Dendritic cell treated with granulocyte-macrophage colony-stimulating factor and Interleukin-4, amounts not matched to agents 40 ng/mL and 50 ng/mL, for 4 days (primary cell): ENCODE measurements around the gene MCF2L.

ENCODE experiments used
- H3K27ac Mint-ChIP-seq: one replicate; pipeline ENCODE4 v1.8.0; 2022; ENCODE audit warnings: mild to moderate bottlenecking, mixed read lengths
- H3K27me3 Mint-ChIP-seq: one replicate; pipeline ENCODE4 v1.8.0; 2022; ENCODE audit warnings: mild to moderate bottlenecking, mixed read lengths
- H3K36me3 Mint-ChIP-seq: one replicate; pipeline ENCODE4 v1.8.0; 2022; ENCODE audit warnings: low read depth, mixed read lengths
- H3K4me1 Mint-ChIP-seq: one replicate; pipeline ENCODE4 v1.8.0; 2022; ENCODE audit warnings: low read depth, mixed read lengths
- H3K4me3 Mint-ChIP-seq: one replicate; pipeline ENCODE4 v1.8.0; 2022; ENCODE audit warnings: mild to moderate bottlenecking, moderate library complexity, mixed read lengths
- H3K9me3 Mint-ChIP-seq: one replicate; pipeline ENCODE4 v1.8.0; 2022; ENCODE audit warnings: mixed read lengths
- intact Hi-C: fragments of 100-400 bp; cut with micrococcal nuclease; formaldehyde crosslinking; loops from one replicate; pipeline ENCODE4 v1.15.0; 2022

The MCF2L gene

DNA sequence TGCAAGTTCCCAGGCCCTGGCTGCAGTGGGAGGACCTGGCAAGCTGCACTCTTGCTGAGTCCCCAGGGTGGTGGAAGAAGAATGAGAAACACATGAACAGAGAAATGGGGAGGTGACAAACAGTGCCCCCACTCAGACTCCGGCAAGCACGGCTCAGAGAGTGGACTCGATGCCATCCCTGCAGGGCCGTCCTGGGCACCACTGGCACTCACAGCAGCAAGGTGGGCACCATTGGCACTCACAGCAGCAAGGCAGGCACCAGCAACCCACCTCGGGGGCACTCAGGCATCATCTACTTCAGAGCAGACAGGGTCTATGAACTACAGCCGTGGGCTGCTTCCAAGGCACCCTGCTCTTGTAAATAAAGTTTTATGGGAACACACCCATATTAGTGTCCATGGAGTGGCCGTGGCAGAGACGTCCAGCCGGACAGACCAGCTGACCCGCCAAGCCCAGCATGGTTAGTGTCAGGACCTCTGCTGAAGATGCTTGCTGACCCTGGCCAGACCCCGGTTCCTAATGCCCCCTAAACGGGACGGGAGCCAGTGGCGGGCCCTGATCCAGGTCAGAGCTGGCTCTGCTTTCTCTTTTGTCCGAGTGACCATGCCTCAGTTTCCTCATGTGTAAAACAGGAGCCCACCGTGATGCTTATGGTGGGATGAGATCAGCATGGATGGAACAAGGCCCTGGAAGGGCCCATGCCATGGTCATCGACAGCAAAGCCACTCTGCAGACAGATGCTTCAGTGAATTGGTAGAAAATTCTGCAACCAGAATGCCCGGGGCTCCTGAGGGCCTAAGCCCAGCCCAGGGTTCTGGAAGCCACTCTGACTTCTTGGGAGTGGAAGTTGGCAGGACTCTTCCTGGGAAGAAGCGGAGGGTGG, 151.5 kb downstream of the MCF2L start:
- H3K4me1 Mint-ChIP-seq = no peaks in the 10 kb centered on the region
- H3K36me3 Mint-ChIP-seq = no peaks in the 10 kb centered on the region
- peaks cover 3% of the 10 kb centered on the region for H3K27me3 Mint-ChIP-seq
- no peaks in the 10 kb centered on the region for H3K9me3 Mint-ChIP-seq
- intact Hi-C loops = no loop called here
- no peak overlapping the region for H3K27ac Mint-ChIP-seq
- no peak overlapping the region for H3K4me3 Mint-ChIP-seq

DNA sequence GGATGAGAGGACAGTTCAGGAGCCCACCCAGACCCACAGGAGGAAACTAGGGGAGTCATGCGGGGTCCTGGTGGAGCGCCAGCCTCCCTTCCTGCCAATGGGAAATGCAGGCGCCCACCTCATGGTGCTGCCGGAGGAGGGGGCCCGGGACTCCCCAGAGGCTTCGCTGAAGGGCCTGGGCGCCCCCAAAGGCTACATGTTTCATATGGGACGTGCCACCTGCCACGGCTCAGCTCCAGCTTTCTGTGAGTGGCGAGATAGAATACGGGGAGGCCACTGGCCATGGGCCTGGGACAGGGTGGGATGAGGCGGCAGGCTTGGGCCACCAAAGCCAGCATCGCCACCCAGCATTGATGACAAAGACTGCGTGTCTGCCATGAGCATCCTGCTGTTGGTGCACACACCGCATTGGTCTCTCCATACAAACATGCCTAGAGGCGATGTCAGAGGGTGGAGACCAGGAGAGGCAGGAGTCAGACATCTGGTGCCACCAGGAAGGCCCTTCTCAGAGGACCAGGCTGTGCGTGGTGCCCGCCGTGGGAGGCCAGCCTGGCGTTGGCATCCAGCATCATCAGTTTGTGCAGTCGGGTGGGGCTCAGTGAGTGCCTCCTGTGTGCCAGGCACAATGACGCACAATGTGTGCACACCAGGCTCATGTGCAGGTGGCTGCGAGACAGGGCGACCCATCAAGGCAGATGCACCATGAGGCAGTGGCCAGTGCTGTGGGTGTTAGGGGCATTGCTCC, 152.3 kb downstream of the MCF2L start:
- peaks cover 3% of the 10 kb centered on the region for H3K27me3 Mint-ChIP-seq
- intact Hi-C loops = no loop called here

DNA sequence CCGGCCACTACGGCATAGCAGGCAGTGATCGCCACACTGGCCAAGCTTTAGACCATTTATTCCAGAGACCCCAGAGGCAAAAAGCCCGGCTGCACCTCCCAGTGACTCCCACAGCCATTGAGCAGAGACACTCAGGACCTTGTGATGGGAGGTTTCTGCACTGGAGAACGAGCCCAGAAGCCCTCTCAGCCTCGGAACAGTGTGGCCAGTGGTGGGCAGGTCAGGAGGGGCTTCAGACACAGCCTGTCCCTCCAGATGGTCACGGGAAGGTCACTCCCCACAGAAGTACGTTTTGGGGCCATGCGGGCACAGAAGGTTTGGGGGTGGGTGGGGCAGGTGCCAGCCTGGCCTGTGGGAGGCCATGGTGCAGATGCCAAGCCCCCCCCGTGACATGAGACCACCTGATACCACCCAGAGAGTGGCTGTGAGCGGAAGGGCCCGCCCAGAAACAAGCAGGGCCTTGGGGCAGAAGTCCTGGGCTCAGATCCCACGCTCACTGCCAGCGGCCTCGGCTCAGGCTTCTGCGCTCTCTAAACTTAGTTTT, 153.0 kb downstream of the MCF2L start:
- intact Hi-C loops = no loop called here
- H3K9me3 Mint-ChIP-seq = no peaks in the 10 kb centered on the region
- no peaks in the 10 kb centered on the region for H3K4me1 Mint-ChIP-seq
- no peak overlapping the region for H3K27ac Mint-ChIP-seq
- H3K36me3 Mint-ChIP-seq = no peaks in the 10 kb centered on the region
- H3K4me3 Mint-ChIP-seq = no peak overlapping the region
- H3K27me3 Mint-ChIP-seq = peaks cover 5% of the 10 kb centered on the region

More for the DNA sequence above, 152.3 kb downstream of the MCF2L start:
- Mint-ChIP-seq H3K4me3 (no peak overlapping the region), H3K27ac (no peak overlapping the region), H3K9me3 (no peaks in the 10 kb centered on the region), H3K4me1 (no peaks in the 10 kb centered on the region), H3K36me3 (no peaks in the 10 kb centered on the region)

DNA sequence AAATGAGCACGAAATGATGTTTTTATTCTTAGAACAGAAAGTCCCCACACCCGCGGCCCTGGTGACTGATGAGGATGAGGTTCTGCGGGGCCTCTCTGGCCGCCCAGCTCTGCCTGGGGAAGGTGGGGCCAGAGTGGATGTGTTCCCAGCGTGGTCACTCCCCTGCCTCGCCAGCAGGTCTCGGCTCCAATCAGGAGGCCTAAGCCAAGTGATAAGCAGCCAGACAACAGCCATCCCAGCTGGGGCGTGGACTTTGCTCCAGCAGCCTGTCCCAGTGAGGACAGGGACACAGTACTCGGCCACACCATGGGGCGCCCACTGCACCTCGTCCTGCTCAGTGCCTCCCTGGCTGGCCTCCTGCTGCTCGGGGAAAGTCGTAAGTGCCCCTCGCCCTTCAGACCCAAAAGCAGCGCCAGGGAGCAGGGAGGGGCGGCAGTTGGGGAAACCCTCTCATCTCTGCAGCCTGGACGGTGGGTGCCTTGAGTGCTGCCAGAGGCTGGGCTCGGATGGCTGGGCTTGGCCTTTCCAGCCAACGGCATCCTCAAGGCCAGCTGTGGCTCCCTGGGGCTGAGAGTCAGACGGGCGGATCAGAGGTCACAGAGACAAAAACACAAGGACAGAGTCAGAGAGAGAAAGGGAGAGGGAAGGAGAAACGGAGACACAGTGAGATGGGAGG, 153.7 kb downstream of the MCF2L start, which contains the start of gene F10:
F10 (plus strand) TSS at position 250 of the 676 bp plus-strand sequence; CDS start at position 307, 57 bp downstream.
- peaks cover 10% of the 10 kb centered on the region for H3K27me3 Mint-ChIP-seq
- H3K4me1 Mint-ChIP-seq = no peaks in the 10 kb centered on the region
- intact Hi-C loops = no loop called here
- no peaks in the 10 kb centered on the region for H3K36me3 Mint-ChIP-seq
- H3K27ac Mint-ChIP-seq = no peak within 1 kb of the TSS
- no peak within 1 kb of the TSS for H3K4me3 Mint-ChIP-seq
- H3K9me3 Mint-ChIP-seq = no peaks in the 10 kb centered on the region

DNA sequence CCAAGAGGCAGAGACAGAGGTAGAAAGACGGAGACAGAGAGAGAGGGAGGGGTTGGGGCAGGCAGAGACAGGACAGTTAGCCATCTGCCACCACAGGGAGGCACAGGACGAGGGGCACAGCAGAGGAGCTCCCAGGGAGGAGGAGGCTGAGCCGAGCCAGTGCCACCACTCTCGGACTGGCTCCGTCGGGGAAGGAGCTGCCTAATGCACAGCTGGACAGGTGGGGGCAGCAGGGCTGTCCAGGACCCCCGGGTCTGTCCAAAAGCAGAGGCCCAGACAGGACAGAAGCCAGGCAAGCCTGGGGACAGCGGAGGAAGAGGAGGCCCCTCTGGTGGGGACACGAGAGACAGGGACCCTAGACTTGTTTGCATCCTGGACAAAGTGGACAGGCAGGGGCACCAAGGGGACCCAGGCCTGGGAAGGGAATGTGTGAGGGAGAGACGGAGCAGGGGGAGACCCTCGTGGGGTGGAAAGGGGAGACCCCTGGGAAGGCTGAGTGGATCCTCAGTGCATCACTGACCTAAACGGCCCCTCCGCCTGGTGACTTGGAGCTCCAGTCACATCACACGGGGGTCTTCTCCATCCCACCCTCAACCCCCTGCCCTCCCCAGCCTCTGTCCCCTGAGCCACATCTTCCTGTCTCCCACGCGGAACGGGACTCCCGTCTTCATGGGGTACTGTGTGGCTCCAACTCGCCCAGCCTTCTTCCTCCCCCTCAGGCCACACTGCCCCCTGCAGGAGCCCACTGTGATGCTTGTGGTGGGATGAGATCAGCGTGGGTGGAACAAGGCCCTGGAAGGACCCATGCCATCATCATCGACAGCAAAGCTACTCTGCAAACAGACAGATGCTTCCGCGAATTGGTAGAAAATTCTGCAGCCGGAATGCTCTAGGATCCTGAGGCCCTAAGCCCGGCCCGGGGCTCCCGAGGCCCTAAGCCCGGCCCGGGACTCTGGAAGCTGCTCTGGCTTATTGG, 154.5 kb downstream of the MCF2L start:
- Mint-ChIP-seq H3K36me3 (no peaks in the 10 kb centered on the region), H3K4me1 (no peaks in the 10 kb centered on the region), H3K27ac (no peak overlapping the region), H3K9me3 (no peaks in the 10 kb centered on the region), H3K27me3 (peaks cover 17% of the 10 kb centered on the region), H3K4me3 (no peak overlapping the region)
- intact Hi-C loops = no loop called here

DNA sequence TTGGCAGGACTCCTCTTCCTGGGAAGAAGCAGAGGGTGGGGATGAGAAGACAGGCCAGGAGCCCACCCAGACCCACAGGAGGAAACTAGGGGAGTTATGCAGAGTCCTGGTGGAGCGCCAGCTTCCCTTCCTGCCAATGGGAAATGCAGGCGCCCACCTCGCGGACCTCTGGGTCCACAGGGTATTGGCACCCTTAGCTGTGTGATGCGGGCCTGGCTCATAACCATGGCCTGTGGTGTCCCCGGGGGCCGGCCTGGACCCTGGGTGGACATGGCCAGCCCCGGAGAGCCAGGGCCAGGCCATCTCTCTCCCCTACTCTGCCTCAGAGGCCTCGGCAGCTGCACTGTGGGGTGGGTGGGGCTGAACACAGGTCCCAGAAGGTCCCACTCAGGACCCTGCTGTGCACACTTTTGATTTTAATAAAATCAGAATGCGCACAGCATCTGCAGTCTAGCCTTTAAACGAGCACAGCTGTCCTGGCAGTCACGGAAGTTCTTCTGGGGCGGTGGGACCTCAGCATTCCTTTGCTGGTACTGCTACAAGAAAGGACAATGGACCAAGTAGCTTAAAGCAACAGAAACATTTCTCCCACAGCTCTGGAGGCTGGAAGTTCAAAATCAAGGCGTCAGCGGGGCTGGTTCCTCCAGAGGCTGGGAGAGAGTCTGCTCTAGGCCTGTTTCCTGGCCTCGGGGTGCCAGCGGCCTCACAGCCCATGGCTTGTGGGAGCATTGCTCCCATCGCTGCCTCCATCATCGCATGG, 155.4 kb downstream of the MCF2L start:
- H3K36me3 Mint-ChIP-seq = no peaks in the 10 kb centered on the region
- no peaks in the 10 kb centered on the region for H3K9me3 Mint-ChIP-seq
- no peak overlapping the region for H3K27ac Mint-ChIP-seq
- intact Hi-C loops = no loop called here
- peaks cover 23% of the 10 kb centered on the region for H3K27me3 Mint-ChIP-seq
- H3K4me3 Mint-ChIP-seq = no peak overlapping the region
- no peaks in the 10 kb centered on the region for H3K4me1 Mint-ChIP-seq

DNA sequence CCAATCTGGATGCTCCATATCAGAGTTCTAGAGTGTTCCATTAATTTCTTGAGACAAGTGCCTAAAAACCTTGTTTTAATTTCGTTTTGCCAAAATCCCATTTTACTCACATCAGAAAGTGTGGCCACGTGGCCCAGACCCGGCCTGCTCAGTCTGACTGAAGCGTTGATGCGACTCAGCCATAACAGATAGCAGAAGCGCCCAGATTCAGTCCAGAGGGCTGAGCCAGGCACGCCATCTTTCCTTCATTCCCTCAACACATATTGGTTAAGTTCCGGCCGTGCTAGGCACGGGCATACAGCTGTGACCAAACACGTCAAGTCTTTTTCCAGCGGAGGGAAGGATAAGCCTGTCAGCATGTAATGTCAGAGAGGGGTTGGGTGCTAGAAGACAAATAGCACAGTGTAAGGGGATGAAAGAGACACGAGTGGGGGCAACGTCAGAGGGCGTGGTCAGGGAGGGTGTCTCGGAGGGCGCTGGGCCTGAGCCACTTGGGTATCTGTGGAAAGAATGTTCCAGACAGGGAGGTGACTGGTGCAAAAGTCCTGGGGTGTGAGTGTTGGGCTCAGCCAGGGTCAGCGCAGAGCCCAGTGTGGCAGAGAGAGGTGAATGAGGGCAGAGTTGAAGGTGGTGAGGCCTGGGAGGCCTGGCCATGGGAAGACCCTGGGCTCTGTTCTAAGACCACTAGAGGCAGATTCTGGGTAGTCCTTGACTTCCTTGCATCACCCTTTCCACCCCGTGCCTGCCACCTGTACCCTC, 156.7 kb downstream of the MCF2L start:
- Mint-ChIP-seq H3K4me3 (no peak overlapping the region), H3K27me3 (peaks cover 33% of the 10 kb centered on the region), H3K9me3 (no peaks in the 10 kb centered on the region), H3K4me1 (peaks cover 5% of the 10 kb centered on the region), H3K36me3 (no peaks in the 10 kb centered on the region), H3K27ac (no peak overlapping the region)
- intact Hi-C loops = no loop called here

DNA sequence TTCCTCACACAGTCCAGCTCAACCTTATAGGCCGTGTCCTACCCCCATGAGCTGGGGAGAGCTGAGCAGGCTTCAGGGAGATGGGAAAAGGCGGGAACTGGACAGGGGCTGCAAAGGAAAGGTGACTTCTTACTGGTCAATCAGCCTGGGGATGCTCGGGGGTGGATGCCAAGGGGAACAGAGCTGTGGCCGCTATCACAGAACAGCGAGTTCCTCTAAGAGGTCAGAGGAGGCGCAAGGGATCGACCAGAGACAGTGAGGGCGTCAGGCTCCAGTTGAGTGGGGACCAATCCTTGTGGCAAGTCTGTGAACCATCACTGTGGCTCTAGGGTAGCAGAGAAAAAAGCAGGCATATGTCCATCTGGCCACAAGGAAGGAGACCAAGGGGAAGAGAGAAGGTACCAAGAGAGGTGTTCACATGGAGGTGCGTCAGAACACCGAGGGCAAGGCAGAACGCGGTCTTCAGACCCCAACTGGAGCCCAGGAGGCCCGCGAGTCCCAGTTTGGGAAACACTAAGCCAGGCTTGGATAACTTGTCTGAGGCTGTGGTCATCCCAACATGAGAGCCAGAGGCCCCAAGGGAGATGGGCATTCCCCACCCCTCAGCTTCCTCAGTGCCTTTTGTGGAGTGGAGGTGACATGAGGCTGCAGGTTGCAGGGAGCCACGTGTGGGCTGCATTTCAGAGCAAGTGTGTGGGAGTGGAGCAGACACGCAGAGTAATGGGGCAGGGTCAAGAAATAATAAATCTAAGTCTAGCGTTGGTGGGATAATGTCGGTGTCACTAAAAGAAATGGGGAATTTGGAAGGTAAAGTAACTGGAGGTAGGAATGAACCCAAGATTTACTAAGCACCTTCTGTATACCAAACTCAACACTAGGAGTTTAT, 157.5 kb downstream of the MCF2L start:
- Mint-ChIP-seq H3K4me1 (peaks cover 5% of the 10 kb centered on the region), H3K27ac (no peak overlapping the region), H3K27me3 (peaks cover 34% of the 10 kb centered on the region), H3K36me3 (no peaks in the 10 kb centered on the region), H3K9me3 (no peaks in the 10 kb centered on the region), H3K4me3 (no peak overlapping the region)
- intact Hi-C loops = no loop called here

DNA sequence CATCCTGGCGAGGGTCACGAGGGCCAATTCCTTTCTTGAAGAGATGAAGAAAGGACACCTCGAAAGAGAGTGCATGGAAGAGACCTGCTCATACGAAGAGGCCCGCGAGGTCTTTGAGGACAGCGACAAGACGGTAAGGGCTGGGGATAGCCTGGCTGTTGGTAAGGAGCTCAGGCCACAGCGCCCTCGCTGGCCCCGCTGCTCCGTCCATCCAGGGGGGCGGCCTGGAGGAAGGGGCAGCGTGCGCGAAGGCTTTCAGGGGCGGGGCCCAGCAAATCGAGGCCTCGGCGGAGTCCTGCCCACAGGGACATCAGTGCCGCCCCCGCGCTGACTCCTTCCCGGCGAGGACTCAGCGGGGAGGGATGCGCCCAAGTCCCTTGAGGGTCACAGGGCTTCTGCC, 160.5 kb downstream of the MCF2L start:
- peaks cover 42% of the 10 kb centered on the region for H3K27me3 Mint-ChIP-seq
- H3K4me3 Mint-ChIP-seq = no peak overlapping the region
- no peak overlapping the region for H3K27ac Mint-ChIP-seq
- no peaks in the 10 kb centered on the region for H3K9me3 Mint-ChIP-seq
- no peaks in the 10 kb centered on the region for H3K36me3 Mint-ChIP-seq
- intact Hi-C loops = no loop called here
- peaks cover 5% of the 10 kb centered on the region for H3K4me1 Mint-ChIP-seq

DNA sequence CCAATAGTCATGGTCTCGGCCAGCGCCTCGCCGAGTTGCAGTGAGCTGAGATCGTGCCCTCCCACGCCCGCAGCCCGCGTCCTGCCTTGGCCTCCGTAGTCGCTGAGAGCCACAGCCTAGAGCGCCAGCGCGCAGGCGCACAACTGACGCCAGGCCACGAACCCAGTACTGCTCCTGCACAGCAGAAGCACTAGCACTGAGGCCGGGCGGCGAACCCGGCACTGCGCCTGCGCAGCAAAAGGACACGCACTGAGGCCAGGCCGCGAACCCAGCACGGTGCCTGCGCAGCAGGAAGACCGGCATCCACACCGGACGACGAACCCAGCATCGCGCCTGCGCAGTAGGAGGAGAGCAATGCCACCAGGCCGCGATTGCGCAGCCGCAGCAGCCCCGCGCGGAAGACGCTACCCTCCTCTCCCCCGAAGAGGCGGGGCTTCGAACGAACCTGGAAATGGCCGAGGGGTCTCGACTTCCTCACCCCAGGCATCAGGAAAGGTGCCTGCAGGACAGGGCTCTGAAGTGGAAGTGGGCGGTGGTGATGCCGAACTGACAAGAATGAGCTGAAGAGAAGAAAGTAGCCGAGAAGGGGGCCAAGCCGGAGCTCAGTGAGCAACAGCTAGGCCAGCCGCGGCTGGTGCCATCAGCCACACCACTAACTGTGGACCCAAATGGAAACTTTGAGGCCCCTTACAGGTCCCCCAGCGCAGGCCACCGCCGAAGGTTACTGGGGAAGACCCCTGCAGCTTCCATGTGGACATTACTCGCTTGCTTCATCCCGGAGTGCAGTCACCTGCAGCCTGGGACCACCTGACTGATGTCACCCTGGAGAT, 161.1 kb downstream of the MCF2L start:
- no peaks in the 10 kb centered on the region for H3K9me3 Mint-ChIP-seq
- peak overlapping the region; percentile 59 for H3K4me3 Mint-ChIP-seq
- H3K27me3 Mint-ChIP-seq = peaks cover 45% of the 10 kb centered on the region
- no peaks in the 10 kb centered on the region for H3K36me3 Mint-ChIP-seq
- H3K4me1 Mint-ChIP-seq = peaks cover 5% of the 10 kb centered on the region
- intact Hi-C loops = no loop called here
- H3K27ac Mint-ChIP-seq = no peak overlapping the region
